Heart left ventricle (tissue), 16 donors: ENCODE measurements around the gene S100A9. TPM values are rescaled to one million over a fixed set of nuclear protein-coding genes. Genes with fewer than 3 reads are reported as not detected.

Source experiments
- ATAC-seq, 4 donors: fragments of 200-7000 bp; cut with Tn5 transposase; one replicate each; pipeline ENCODE4 v1.9.1; 2020 to 2022; ENCODE audit warnings: moderate library complexity in 4 of 4, mild to moderate bottlenecking in 3 of 4, moderate number of reproducible peaks in 1 of 4
- DNase-seq, 5 donors: peaks; one replicate each; pipeline ENCODE4 v3.0.0-alpha.2; 2020
- H3K27ac ChIP-seq, 12 donors: fragments of 200-600 bp; sonication (generic) in 4 of 12; one replicate each; pipeline versions ENCODE4 v1.5.0 to v1.8.0; 2016 to 2022; ENCODE audit warnings: mild to moderate bottlenecking in 2 of 12
- H3K27me3 ChIP-seq, 9 donors: fragments of 200-600 bp; sonication (generic) in 2 of 9; one replicate each; pipeline versions ENCODE4 v1.5.1 to v1.8.0; 2016 to 2022; ENCODE audit warnings: mild to moderate bottlenecking in 3 of 9
- H3K36me3 ChIP-seq, 9 donors: fragments of 200-600 bp; sonication (generic) in 2 of 9; one replicate each; pipeline versions ENCODE4 v1.5.0 to v1.8.0; 2018 to 2022; ENCODE audit warnings: mild to moderate bottlenecking in 2 of 9
- H3K4me1 ChIP-seq, 12 donors: fragments of 200-600 bp; sonication (generic) in 4 of 12; one replicate each; pipeline versions ENCODE4 v1.5.0 to v1.8.0; 2016 to 2022; ENCODE audit warnings: mild to moderate bottlenecking in 3 of 12
- H3K4me3 ChIP-seq, 12 donors: fragments of 200-600 bp; sonication (generic) in 4 of 12; one replicate each; pipeline versions ENCODE4 v1.5.0 to v1.8.0; 2017 to 2022; ENCODE audit warnings: mild to moderate bottlenecking in 9 of 12, moderate library complexity in 4 of 12
- H3K9me3 ChIP-seq, 12 donors: fragments of 200-600 bp; sonication (generic) in 4 of 12; one replicate each; pipeline versions ENCODE4 v1.5.0 to v1.8.0; 2016 to 2022; ENCODE audit warnings: mild to moderate bottlenecking in 1 of 12
- CTCF ChIP-seq, 12 donors: fragments of 200-600 bp; sonication (generic) in 4 of 12; IDR thresholded peaks; one replicate each; pipeline versions ENCODE4 v1.5.0 to v1.8.0; 2018 to 2022; ENCODE audit warnings: antibody characterized with exemption in 12 of 12, mild to moderate bottlenecking in 5 of 12
- POLR2A ChIP-seq, 2 donors: fragments of 450-650 bp; IDR thresholded peaks; one replicate each; pipeline ENCODE4 v1.6.1; 2017; ENCODE audit warnings: antibody characterized with exemption in 2 of 2, mild to moderate bottlenecking in 2 of 2, moderate library complexity in 2 of 2
- WGBS, 4 donors: extraction: QIAGEN DNeasy Blood & Tissue Kit in 2 of 4; methylation state at CpG; one replicate each; pipeline versions ENCODE4 v1.1.5 to v1.1.7; 2013 to 2018; 5-methylcytosine and 5-hydroxymethylcytosine counted together
- intact Hi-C, 10 donors: fragments of 100-400 bp; cut with DNase I; formaldehyde crosslinking; loops; one replicate each; pipeline versions ENCODE4 v1.11.1 to v1.14.2; 2022
- polyA plus RNA-seq, 2 donors: library from polyadenylated mRNA; stranded (reverse); fragments of 200-250 nt; gene quantifications; one replicate each; pipeline ENCODE4 v1.2.3, GENCODE V29; 2013
- total RNA-seq, 9 donors: library from RNA; depleted of rRNA in 2 of 9; stranded (reverse); fragments of >200 nt in 2 of 9; fragmentation: NEBNext Ultra II Directional in 3 of 9; extraction: Animal tissue kit (Norgen Biotek cat#: 25700) in 3 of 9; gene quantifications; one replicate each; pipeline versions ENCODE4 v1.1.0 to v1.2.4, GENCODE V29; 2016 to 2023
- donor health status: ischemic (EF 13 %, LVEDD 7.1; RV severe dilation, severe dysfunction).
- donor health status: healthy with polysubstance abuse.
- donor health status: DM: no; HTN: yes; CAD: no.
- donor health status: DM: no; HTN: no; CAD: no.
- donor health status: ischemic (EF 25% LVEDD 6.9; RV normal size, moderate dysfunction).
- donor health status: ischemic (EF 25% LVEDD 5.7; RV mildly dilated, moderate dysfunction).
- donor health status: healthy.
- donor health status: DM: yes; HTN: yes; CAD: no.
- donor health status: ischemic (EF 35%, LVEDD 5.7; RV mildly dilated, moderate dysfunction).
- donor health status: nonischemic (EF 11% LVEDD 7.7; RV severe dilation, severe dysfunction).
- donor health status: DM: yes; HTN: yes; CAD: no.
- donor health status: PGD.
- donor health status: ischemic (EF 29% LVEDD 5.4; RV normal size, mild dysfunction).
- donor health status: nonischemic (EF 23%, LVEDD 6.1; RV moderate dilation, normal function).

The S100A9 gene
- total and polyA plus RNA-seq, 11 donors = 5.7 to 350 (median 76.2) TPM

GRCh38 chr1:153324912-153325311 lies 32.7 kb upstream of the S100A9 start:
- no peak for TF ChIP-seq CTCF (IDR thresholded peaks at IDR 0.05)
- no peak for TF ChIP-seq POLR2A (IDR thresholded peaks at IDR 0.05)
- no peaks in the 10 kb centered on the region for H3K36me3 ChIP-seq
- peaks cover 0 to 5% (median 0%) of the 10 kb centered on the region in 9 donors for H3K27me3 ChIP-seq
- no peak overlapping the region for H3K4me3 ChIP-seq
- intact Hi-C loops = no loop called here
- peaks cover 0 to 78% (median 17%) of the 10 kb centered on the region in 12 donors for H3K9me3 ChIP-seq
- no peaks in the 10 kb centered on the region for H3K4me1 ChIP-seq
- ATAC-seq (no peak), DNase-seq (no peak)
- no peak overlapping the region for H3K27ac ChIP-seq

GRCh38 chr1:153333902-153334301 lies 23.8 kb upstream of the S100A9 start:
- Histone ChIP-seq H3K36me3 (no peaks in the 10 kb centered on the region), H3K9me3 (peaks cover 0 to 18% (median 3%) of the 10 kb centered on the region in 12 donors), H3K27ac (no peak overlapping the region), H3K4me3 (no peak overlapping the region), H3K27me3 (peaks cover 0 to 5% (median 0%) of the 10 kb centered on the region in 9 donors), H3K4me1 (no peaks in the 10 kb centered on the region)
- 87 to 93% (median 91%) methylated on average over 1 of the region's 1 CpG for WGBS, 4 donors
- ATAC-seq = no peak
- intact Hi-C loops = no loop called here
- TF ChIP-seq POLR2A (IDR thresholded peaks at IDR 0.05) (no peak), CTCF (IDR thresholded peaks at IDR 0.05) (no peak)
- no peak for DNase-seq

- ATAC-seq (no peak), DNase-seq (no peak)
- intact Hi-C loops = no loop called here
- Histone ChIP-seq H3K4me1 (no peaks in the 10 kb centered on the region), H3K36me3 (no peaks in the 10 kb centered on the region), H3K9me3 (peaks cover 0 to 12% (median 2%) of the 10 kb centered on the region in 12 donors), H3K27ac (no peak overlapping the region), H3K4me3 (no peak overlapping the region), H3K27me3 (peaks cover 0 to 14% (median 0%) of the 10 kb centered on the region in 9 donors)
- TF ChIP-seq CTCF (IDR thresholded peaks at IDR 0.05) = no peak
- TF ChIP-seq POLR2A (IDR thresholded peaks at IDR 0.05) = no peak
Measured at GRCh38 chr1:153336650-153337049, 21.0 kb upstream of the S100A9 start.

GRCh38 chr1:153337980-153338853 lies 19.4 kb upstream of the S100A9 start:
- DNase-seq (no peak), ATAC-seq (no peak)
- WGBS, 4 donors = 46 to 52% (median 51%) methylated on average over 8 of the region's 8 CpGs
- H3K4me1 ChIP-seq = no peaks in the 10 kb centered on the region
- TF ChIP-seq CTCF (IDR thresholded peaks at IDR 0.05) = no peak
- TF ChIP-seq POLR2A (IDR thresholded peaks at IDR 0.05) = no peak
- peaks cover 0 to 14% (median 0%) of the 10 kb centered on the region in 9 donors for H3K27me3 ChIP-seq
- no peak overlapping the region for H3K27ac ChIP-seq
- intact Hi-C loops = no loop called here
- H3K9me3 ChIP-seq = no peaks in the 10 kb centered on the region
- no peak overlapping the region for H3K4me3 ChIP-seq
- H3K36me3 ChIP-seq = no peaks in the 10 kb centered on the region
